ENCODE results near the gene LSP1.

- TF ChIP-seq CTCF (IDR thresholded peaks at IDR 0.05 in 8 of 11, conservative IDR thresholded peaks at IDR 0.05 in 3 of 11) (no peak), POLR2A (IDR thresholded peaks at IDR 0.05) (no peak)
These were observed 37.1 kb upstream of the LSP1 start for GRCh38 chr11:1815751-1816150.
